Parathyroid adenoma (tissue), 2 donors: ENCODE results near the gene SPAG9.

Experiments used
- H2AFZ ChIP-seq: fragments of 300-600 bp; sonication (generic); one replicate; pipeline ENCODE4 v1.7.0; 2017; ENCODE audit warnings: antibody characterized with exemption, mild to moderate bottlenecking
- H3K27ac ChIP-seq: fragments of 300-600 bp; sonication (generic); one replicate; pipeline ENCODE4 v1.7.0; 2017
- H3K27me3 ChIP-seq: fragments of 300-600 bp; sonication (generic); one replicate; pipeline ENCODE4 v1.7.0; 2017; ENCODE audit warnings: low read length; ENCODE audit not compliant: control insufficient read depth, insufficient read depth
- H3K36me3 ChIP-seq: fragments of 300-600 bp; sonication (generic); one replicate; pipeline ENCODE4 v1.7.0; 2017; ENCODE audit warnings: low read length; ENCODE audit not compliant: control insufficient read depth, insufficient read depth
- H3K4me1 ChIP-seq: fragments of 300-600 bp; sonication (generic); one replicate; pipeline ENCODE4 v1.7.0; 2017; ENCODE audit warnings: control low read depth
- H3K4me2 ChIP-seq: fragments of 300-600 bp; sonication (generic); one replicate; pipeline ENCODE4 v1.7.0; 2017; ENCODE audit warnings: low read length
- H3K4me3 ChIP-seq: fragments of 300-600 bp; sonication (generic); one replicate; pipeline ENCODE4 v1.7.0; 2017; ENCODE audit warnings: low read depth, low read length
- H3K79me2 ChIP-seq: fragments of 300-600 bp; sonication (generic); one replicate; pipeline ENCODE4 v1.7.0; 2017; ENCODE audit warnings: control low read depth
- H3K9ac ChIP-seq: fragments of 300-600 bp; sonication (generic); one replicate; pipeline ENCODE4 v1.7.0; 2017; ENCODE audit warnings: mild to moderate bottlenecking
- H3K9me3 ChIP-seq: fragments of 300-600 bp; sonication (generic); one replicate; pipeline ENCODE4 v1.7.0; 2017; ENCODE audit warnings: low read length; ENCODE audit not compliant: control insufficient read depth
- TF ChIP-seq, protein P1 (sequence below): fragments of 300-600 bp; sonication (generic); IDR thresholded peaks from one replicate; pipeline ENCODE4 v1.7.0; 2017; ENCODE audit warnings: antibody characterized with exemption, mild to moderate bottlenecking
- donor health status: primary hyperparathyroidism.

The SPAG9 gene

GRCh38 chr17:51079049-51079448 lies 41.6 kb downstream of the SPAG9 start:
- TF ChIP-seq, protein P1, sequence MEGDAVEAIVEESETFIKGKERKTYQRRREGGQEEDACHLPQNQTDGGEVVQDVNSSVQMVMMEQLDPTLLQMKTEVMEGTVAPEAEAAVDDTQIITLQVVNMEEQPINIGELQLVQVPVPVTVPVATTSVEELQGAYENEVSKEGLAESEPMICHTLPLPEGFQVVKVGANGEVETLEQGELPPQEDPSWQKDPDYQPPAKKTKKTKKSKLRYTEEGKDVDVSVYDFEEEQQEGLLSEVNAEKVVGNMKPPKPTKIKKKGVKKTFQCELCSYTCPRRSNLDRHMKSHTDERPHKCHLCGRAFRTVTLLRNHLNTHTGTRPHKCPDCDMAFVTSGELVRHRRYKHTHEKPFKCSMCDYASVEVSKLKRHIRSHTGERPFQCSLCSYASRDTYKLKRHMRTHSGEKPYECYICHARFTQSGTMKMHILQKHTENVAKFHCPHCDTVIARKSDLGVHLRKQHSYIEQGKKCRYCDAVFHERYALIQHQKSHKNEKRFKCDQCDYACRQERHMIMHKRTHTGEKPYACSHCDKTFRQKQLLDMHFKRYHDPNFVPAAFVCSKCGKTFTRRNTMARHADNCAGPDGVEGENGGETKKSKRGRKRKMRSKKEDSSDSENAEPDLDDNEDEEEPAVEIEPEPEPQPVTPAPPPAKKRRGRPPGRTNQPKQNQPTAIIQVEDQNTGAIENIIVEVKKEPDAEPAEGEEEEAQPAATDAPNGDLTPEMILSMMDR: no peak
- Histone ChIP-seq H3K4me1 (no peaks in the 10 kb centered on the region), H3K9me3 (no peaks in the 10 kb centered on the region), H3K36me3 (no peaks in the 10 kb centered on the region), H3K27ac (no peak overlapping the region), H3K79me2 (peaks cover 29% of the 10 kb centered on the region), H3K9ac (no peak overlapping the region), H3K27me3 (no peaks in the 10 kb centered on the region), H3K4me2 (no peak overlapping the region), H3K4me3 (no peak overlapping the region), H2AFZ (no peak overlapping the region)

DNA sequence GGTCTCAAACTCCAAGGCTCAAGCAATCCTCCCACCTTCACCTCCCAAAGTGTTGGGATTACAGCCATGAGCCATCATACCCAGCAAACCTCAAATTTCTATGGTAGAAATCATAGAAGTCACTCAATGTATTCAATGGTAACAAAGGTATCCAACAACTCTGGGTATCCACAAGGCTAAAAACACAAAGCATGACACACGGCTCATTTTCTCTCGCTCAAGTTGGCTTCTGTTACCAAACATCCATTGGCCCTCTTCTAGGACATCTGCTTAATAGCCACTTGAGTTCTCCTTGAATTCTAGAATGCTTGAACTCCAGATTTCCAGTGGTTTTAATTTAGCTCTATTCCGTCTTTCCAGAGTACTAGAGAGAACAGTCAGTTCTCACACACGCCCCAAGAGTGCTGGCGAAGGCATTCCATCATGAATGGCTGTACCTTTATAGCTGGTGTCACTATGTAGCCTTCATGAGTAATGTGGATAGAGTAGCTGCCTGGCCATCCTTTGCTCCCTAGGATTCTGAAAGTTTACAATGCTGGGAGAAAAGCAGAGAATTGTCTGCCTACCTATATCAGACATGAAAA lies 42.6 kb downstream of the SPAG9 start:
- no peaks in the 10 kb centered on the region for H3K9me3 ChIP-seq
- H3K27me3 ChIP-seq: no peaks in the 10 kb centered on the region
- no peaks in the 10 kb centered on the region for H3K4me1 ChIP-seq
- no peak overlapping the region for H3K27ac ChIP-seq
- H3K4me2 ChIP-seq: no peak overlapping the region
- H3K79me2 ChIP-seq: peaks cover 28% of the 10 kb centered on the region
- TF ChIP-seq, protein P1: no peak
- H3K4me3 ChIP-seq: no peak overlapping the region
- H3K9ac ChIP-seq: no peak overlapping the region
- no peaks in the 10 kb centered on the region for H3K36me3 ChIP-seq
- H2AFZ ChIP-seq: no peak overlapping the region

- Histone ChIP-seq H3K36me3 (no peaks in the 10 kb centered on the region), H3K27me3 (no peaks in the 10 kb centered on the region), H3K4me3 (no peak overlapping the region), H3K27ac (no peak overlapping the region), H3K79me2 (peaks cover 28% of the 10 kb centered on the region), H3K9me3 (no peaks in the 10 kb centered on the region), H3K4me2 (no peak overlapping the region), H2AFZ (no peak overlapping the region), H3K4me1 (no peaks in the 10 kb centered on the region), H3K9ac (no peak overlapping the region)
- TF ChIP-seq, protein P1: no peak
Measured at GRCh38 chr17:51076821-51077220, 43.8 kb downstream of the SPAG9 start.

- no peak overlapping the region for H3K9ac ChIP-seq
- H3K4me3 ChIP-seq: no peak overlapping the region
- no peak overlapping the region for H3K27ac ChIP-seq
- H3K36me3 ChIP-seq: no peaks in the 10 kb centered on the region
- H3K27me3 ChIP-seq: no peaks in the 10 kb centered on the region
- no peaks in the 10 kb centered on the region for H3K4me1 ChIP-seq
- TF ChIP-seq, protein P1: no peak
- H3K4me2 ChIP-seq: no peak overlapping the region
- H3K9me3 ChIP-seq: no peaks in the 10 kb centered on the region
- H3K79me2 ChIP-seq: peaks cover 30% of the 10 kb centered on the region
- H2AFZ ChIP-seq: no peak overlapping the region
Measured at GRCh38 chr17:51071556-51071955, 49.1 kb downstream of the SPAG9 start.

- Histone ChIP-seq H3K9me3 (no peaks in the 10 kb centered on the region), H2AFZ (no peak overlapping the region), H3K4me1 (no peaks in the 10 kb centered on the region), H3K9ac (no peak overlapping the region), H3K79me2 (peaks cover 51% of the 10 kb centered on the region), H3K27ac (no peak overlapping the region), H3K36me3 (no peaks in the 10 kb centered on the region), H3K27me3 (no peaks in the 10 kb centered on the region), H3K4me2 (no peak overlapping the region), H3K4me3 (no peak overlapping the region)
- TF ChIP-seq, protein P1: no peak
Measured at GRCh38 chr17:51065466-51065865, 55.2 kb downstream of the SPAG9 start.
